Measurements from ENCODE around the gene USH2A. TPM values are rescaled to one million over a fixed set of nuclear protein-coding genes. Genes with fewer than 3 reads are reported as not detected.

The USH2A gene
- total RNA-seq, 1 donor from 2014 or later, result 0.55 TPM

- peak; percentile 81 for TF ChIP-seq CTCF (IDR thresholded peaks at IDR 0.05; ENCODE audit: unreplicated experiment)
- peak overlapping the region; percentile 87 for H3K27ac Mint-ChIP-seq
- peaks cover 2% of the 10 kb centered on the region for H3K36me3 Mint-ChIP-seq (ENCODE audit: insufficient read depth)
- peaks cover 6% of the 10 kb centered on the region for H3K9me3 Mint-ChIP-seq (ENCODE audit: low read depth)
- DNase-seq (ENCODE audit: low spot score, unreplicated experiment), result peak; percentile 11
- H3K27me3 Mint-ChIP-seq, result no peaks in the 10 kb centered on the region
- H3K4me3 Mint-ChIP-seq (ENCODE audit: low read depth), result peak overlapping the region; percentile 66
- peaks cover 22% of the 10 kb centered on the region for H3K4me1 Mint-ChIP-seq (ENCODE audit: low read depth)
These were observed 202.0 kb downstream of the USH2A start for GRCh38 chr1:216221260-216221700.

- no peak overlapping the region for H3K27ac Mint-ChIP-seq
- H3K27me3 Mint-ChIP-seq, result no peaks in the 10 kb centered on the region
- H3K4me3 Mint-ChIP-seq (ENCODE audit: low read depth), result no peak overlapping the region
- H3K9me3 Mint-ChIP-seq (ENCODE audit: low read depth), result no peaks in the 10 kb centered on the region
- TF ChIP-seq CTCF (IDR thresholded peaks at IDR 0.05; ENCODE audit: unreplicated experiment), result no peak
- no peaks in the 10 kb centered on the region for H3K36me3 Mint-ChIP-seq (ENCODE audit: insufficient read depth)
- no peak for DNase-seq (ENCODE audit: low spot score, unreplicated experiment)
- H3K4me1 Mint-ChIP-seq (ENCODE audit: low read depth), result peaks cover 4% of the 10 kb centered on the region
These were observed 206.9 kb downstream of the USH2A start for GRCh38 chr1:216216305-216216704.

GRCh38 chr1:216215169-216215568 is 208.1 kb downstream of the USH2A start:
- Mint-ChIP-seq H3K27ac (no peak overlapping the region), H3K36me3 (ENCODE audit: insufficient read depth) (no peaks in the 10 kb centered on the region), H3K27me3 (no peaks in the 10 kb centered on the region), H3K4me3 (ENCODE audit: low read depth) (no peak overlapping the region), H3K9me3 (ENCODE audit: low read depth) (no peaks in the 10 kb centered on the region), H3K4me1 (ENCODE audit: low read depth) (no peaks in the 10 kb centered on the region)
- TF ChIP-seq CTCF (IDR thresholded peaks at IDR 0.05; ENCODE audit: unreplicated experiment), result no peak
- DNase-seq (ENCODE audit: low spot score, unreplicated experiment), result no peak

- Mint-ChIP-seq H3K27me3 (no peaks in the 10 kb centered on the region), H3K27ac (no peak overlapping the region), H3K4me3 (ENCODE audit: low read depth) (no peak overlapping the region), H3K36me3 (ENCODE audit: insufficient read depth) (no peaks in the 10 kb centered on the region), H3K4me1 (ENCODE audit: low read depth) (peaks cover 10% of the 10 kb centered on the region), H3K9me3 (ENCODE audit: low read depth) (no peaks in the 10 kb centered on the region)
- no peak for DNase-seq (ENCODE audit: low spot score, unreplicated experiment)
- no peak for TF ChIP-seq CTCF (IDR thresholded peaks at IDR 0.05; ENCODE audit: unreplicated experiment)
These were observed 210.4 kb downstream of the USH2A start for GRCh38 chr1:216212826-216213225.

- Mint-ChIP-seq H3K9me3 (ENCODE audit: low read depth) (no peaks in the 10 kb centered on the region), H3K4me1 (ENCODE audit: low read depth) (peaks cover 29% of the 10 kb centered on the region), H3K27ac (no peak overlapping the region), H3K4me3 (ENCODE audit: low read depth) (no peak overlapping the region), H3K36me3 (ENCODE audit: insufficient read depth) (no peaks in the 10 kb centered on the region), H3K27me3 (no peaks in the 10 kb centered on the region)
- no peak for DNase-seq (ENCODE audit: low spot score, unreplicated experiment)
- no peak for TF ChIP-seq CTCF (IDR thresholded peaks at IDR 0.05; ENCODE audit: unreplicated experiment)
These were observed 213.2 kb downstream of the USH2A start for GRCh38 chr1:216210081-216210480.
